GM23338 (cell line): ENCODE results near the gene NDUFA13. TPM values are rescaled to one million over a fixed set of nuclear protein-coding genes. Genes with fewer than 3 reads are reported as not detected.

Source experiments
- ATAC-seq: fragments of 200-7000 bp; cut with Tn5 transposase; 3 replicates; pipeline ENCODE4 v1.9.1; 2020
- DNase-seq: peaks from one replicate; pipeline ENCODE4 v3.0.0-alpha.2; 2015; ENCODE audit warnings: low spot score
- H2AFZ ChIP-seq: fragments of 200-600 bp; sonication (generic); 2 replicates; pipeline ENCODE4 v1.8.0; 2016; ENCODE audit warnings: antibody characterized with exemption, mild to moderate bottlenecking, moderate library complexity
- H3F3A ChIP-seq: fragments of 200-600 bp; sonication (generic); replicated peaks from 2 replicates; pipeline ENCODE4 v1.8.0; 2017; ENCODE audit warnings: antibody characterized with exemption, mixed run types, low read depth
- H3K27ac ChIP-seq: fragments of 200-600 bp; sonication (generic); 2 replicates; pipeline ENCODE4 v1.6.1; 2016; ENCODE audit warnings: low read depth
- H3K27me3 ChIP-seq: fragments of 200-600 bp; sonication (generic); 2 replicates; pipeline ENCODE4 v1.8.0; 2016; ENCODE audit warnings: mild to moderate bottlenecking, mixed run types, moderate library complexity; ENCODE audit not compliant: insufficient read depth
- H3K36me3 ChIP-seq: fragments of 200-600 bp; sonication (generic); 2 replicates; pipeline ENCODE4 v1.8.0; 2016; ENCODE audit warnings: mild to moderate bottlenecking; ENCODE audit not compliant: insufficient read depth
- H3K4me1 ChIP-seq: fragments of 200-600 bp; sonication (generic); 2 replicates; pipeline ENCODE4 v1.8.0; 2016; ENCODE audit warnings: mild to moderate bottlenecking, moderate library complexity; ENCODE audit not compliant: insufficient read depth
- H3K4me2 ChIP-seq: fragments of 200-600 bp; sonication (generic); 2 replicates; pipeline ENCODE4 v1.7.1; 2017; ENCODE audit warnings: mixed run types
- H3K4me3 ChIP-seq: fragments of 200-600 bp; sonication (generic); 2 replicates; pipeline ENCODE4 v1.6.1; 2016; ENCODE audit warnings: mixed run types
- H3K79me2 ChIP-seq: fragments of 200-600 bp; sonication (generic); replicated peaks from 2 replicates; pipeline ENCODE4 v1.8.0; 2017; ENCODE audit warnings: mild to moderate bottlenecking; ENCODE audit not compliant: insufficient read depth
- H3K9me2 ChIP-seq: fragments of 200-600 bp; sonication (generic); 2 replicates; pipeline ENCODE4 v1.8.0; 2017; ENCODE audit not compliant: insufficient read depth
- H4K20me1 ChIP-seq: fragments of 200-600 bp; sonication (generic); replicated peaks from 2 replicates; pipeline ENCODE4 v1.8.0; 2017; ENCODE audit warnings: mild to moderate bottlenecking; ENCODE audit not compliant: insufficient read depth
- H3K27ac Mint-ChIP-seq: 2 replicates; pipeline ENCODE4 v1.8.0; 2020; ENCODE audit warnings: inconsistent platforms, mild to moderate bottlenecking, moderate library complexity, mixed read lengths
- H3K27me3 Mint-ChIP-seq: 3 replicates; pipeline ENCODE4 v1.8.0; 2022; ENCODE audit warnings: low read depth, mild to moderate bottlenecking, moderate library complexity, mixed read lengths, inconsistent platforms; ENCODE audit not compliant: insufficient read depth, poor library complexity
- H3K36me3 Mint-ChIP-seq: 3 replicates; pipeline ENCODE4 v1.8.0; 2021; ENCODE audit warnings: low read depth, mild to moderate bottlenecking, inconsistent platforms, moderate library complexity, mixed read lengths
- H3K4me1 Mint-ChIP-seq: 3 replicates; pipeline ENCODE4 v1.8.0; 2020; ENCODE audit warnings: mild to moderate bottlenecking, inconsistent platforms, mixed read lengths
- H3K4me3 Mint-ChIP-seq: 3 replicates; pipeline ENCODE4 v1.8.0; 2021; ENCODE audit warnings: moderate library complexity, mild to moderate bottlenecking, inconsistent platforms, mixed read lengths
- H3K9me3 Mint-ChIP-seq: 3 replicates; pipeline ENCODE4 v1.8.0; 2020; ENCODE audit warnings: moderate library complexity, mild to moderate bottlenecking, inconsistent platforms, mixed read lengths
- ETS1 ChIP-seq: IDR thresholded peaks from 2 replicates; pipeline ENCODE4 v1.6.1; 2016; ENCODE audit warnings: antibody characterized with exemption
- JUNB ChIP-seq: IDR thresholded peaks from one replicate; pipeline ENCODE4 v1.6.1; 2016; ENCODE audit warnings: antibody characterized with exemption; ENCODE audit not compliant: unreplicated experiment
- NANOG ChIP-seq: IDR thresholded peaks from 2 replicates; pipeline ENCODE4 v1.6.1; 2016; ENCODE audit warnings: antibody characterized with exemption, borderline replicate concordance
- POLR2AphosphoS5 ChIP-seq: IDR thresholded peaks from 2 replicates; pipeline ENCODE4 v1.6.1; 2016; ENCODE audit warnings: antibody characterized with exemption, low read depth
- STAT1 ChIP-seq: IDR thresholded peaks from one replicate; pipeline ENCODE4 v1.6.1; 2016; ENCODE audit warnings: antibody characterized with exemption; ENCODE audit not compliant: unreplicated experiment
- ZNF462 ChIP-seq: fragments of 250-450 bp; sonication (Bioruptor Pico); IDR thresholded peaks from 2 replicates; pipeline ENCODE4 v1.5.0; 2020; ENCODE audit warnings: mild to moderate bottlenecking, moderate library complexity
- polyA plus RNA-seq: library from polyadenylated mRNA; unstranded; fragments of >200 nt; fragmentation: Nextera tagmentation; extraction: Ambion mirVana; gene quantifications from 2 replicates; pipeline ENCODE4 v1.2.1, GENCODE V29; 2016
- total RNA-seq: library from RNA; depleted of rRNA; stranded (reverse); fragments of >200 nt; shearing (Covaris generic); gene quantifications from 2 replicates; pipeline ENCODE4 v1.2.3, GENCODE V29; 2014

Gene NDUFA13
- total and polyA plus RNA-seq, 2 experiments from 2014 or later = 143 to 598 TPM

GRCh38 chr19:19548915-19549759 is 33.1 kb downstream of the NDUFA13 start (continued):
- TF ChIP-seq ZNF462 (CRISPR knock-in tag) (no peak), STAT1 (no peak), JUNB (no peak)

GRCh38 chr19:19549804-19550464 is 33.9 kb downstream of the NDUFA13 start:
- Mint-ChIP-seq H3K27ac (0 out of 2 replicates have a peak overlapping the region, but pooled peaks have one; percentile 14), H3K9me3 (no peaks in the 10 kb centered on the region; the same call in 1 of the 3 replicates), H3K4me3 (no peak overlapping the region), H3K4me1 (peaks cover 6% of the 10 kb centered on the region; the same call in 1 of the 3 replicates), H3K27me3 (peaks cover 11% of the 10 kb centered on the region), H3K36me3 (no peaks in the 10 kb centered on the region; the same call in 2 of the 3 replicates)
- Histone ChIP-seq H4K20me1 (no peaks in the 10 kb centered on the region), H3K79me2 (no peaks in the 10 kb centered on the region), H2AFZ (no peak overlapping the region), H3K4me2 (no peak overlapping the region), H3K27ac (no peak overlapping the region), H3K9me2 (no peaks in the 10 kb centered on the region), H3K4me3 (no peak overlapping the region), H3K27me3 (no peaks in the 10 kb centered on the region), H3F3A (peaks cover 7% of the 10 kb centered on the region; the same call in 1 of the 2 replicates), H3K4me1 (no peaks in the 10 kb centered on the region), H3K36me3 (no peaks in the 10 kb centered on the region)
- DNase-seq (no peak), ATAC-seq (no peak)
- no peak for TF ChIP-seq NANOG
- TF ChIP-seq POLR2AphosphoS5 = no peak
- no peak for TF ChIP-seq JUNB
- TF ChIP-seq ETS1 = no peak
- no peak for TF ChIP-seq ZNF462 (CRISPR knock-in tag)
